Suprapubic skin (tissue), 4 donors: ENCODE measurements around the gene SKI. TPM values are rescaled to one million over a fixed set of nuclear protein-coding genes. Genes with fewer than 3 reads are reported as not detected.
A peak's percentile ranks its signal among the peaks of the same experiment; 100 is the strongest.

Experiments used
- DNase-seq, 2 donors: peaks; one replicate each; pipeline ENCODE4 v3.0.0-alpha.2; 2019; ENCODE audit warnings: low spot score in 2 of 2
- H3K27ac ChIP-seq: fragments of 200-600 bp; sonication (generic); one replicate; pipeline ENCODE4 v1.5.1; 2019
- H3K27me3 ChIP-seq: fragments of 200-600 bp; sonication (generic); one replicate; pipeline ENCODE4 v1.5.1; 2019
- H3K36me3 ChIP-seq: fragments of 200-600 bp; sonication (generic); one replicate; pipeline ENCODE4 v1.5.1; 2019
- H3K4me1 ChIP-seq: fragments of 200-600 bp; sonication (generic); one replicate; pipeline ENCODE4 v1.5.1; 2019
- H3K4me3 ChIP-seq: fragments of 200-600 bp; sonication (generic); one replicate; pipeline ENCODE4 v1.5.1; 2019; ENCODE audit warnings: mild to moderate bottlenecking
- H3K9me3 ChIP-seq: fragments of 200-600 bp; sonication (generic); one replicate; pipeline ENCODE4 v1.5.1; 2019
- EP300 ChIP-seq: sonication (generic); formaldehyde crosslinking; IDR thresholded peaks from one replicate; pipeline ENCODE4 v1.6.1; 2017; ENCODE audit warnings: antibody characterized with exemption
- POLR2A ChIP-seq, 2 donors: fragments of 450-650 bp; IDR thresholded peaks; one replicate each; pipeline ENCODE4 v1.6.1; 2017; ENCODE audit warnings: antibody characterized with exemption in 2 of 2, mild to moderate bottlenecking in 2 of 2, moderate library complexity in 2 of 2
- POLR2AphosphoS5 ChIP-seq, 3 donors: sonication (generic); formaldehyde crosslinking; IDR thresholded peaks; one replicate each; pipeline ENCODE4 v1.6.1; 2017; ENCODE audit warnings: antibody characterized with exemption in 3 of 3
- WGBS: methylation state at CpG from one replicate; pipeline ENCODE4 v1.1.5; 2018; 5-methylcytosine and 5-hydroxymethylcytosine counted together
- total RNA-seq, 4 donors: library from RNA; depleted of rRNA; stranded (reverse); fragments of >200 nt; gene quantifications; one replicate each; pipeline ENCODE4 v1.1.0, GENCODE V29; 2016
- TF ChIP-seq, protein P1 (sequence below), 2 donors: fragments of 200-600 bp in 1 of 2; fragments of 450-650 bp in 1 of 2; sonication (generic) in 1 of 2; IDR thresholded peaks; one replicate each; pipeline ENCODE4 v1.5.1; 2016 to 2019; ENCODE audit warnings: antibody characterized with exemption in 2 of 2, mild to moderate bottlenecking in 1 of 2, moderate library complexity in 1 of 2

SKI gene
- total RNA-seq, 4 donors from 2014 or later, result 51.8 to 91.2 (median 68.1) TPM

DNA sequence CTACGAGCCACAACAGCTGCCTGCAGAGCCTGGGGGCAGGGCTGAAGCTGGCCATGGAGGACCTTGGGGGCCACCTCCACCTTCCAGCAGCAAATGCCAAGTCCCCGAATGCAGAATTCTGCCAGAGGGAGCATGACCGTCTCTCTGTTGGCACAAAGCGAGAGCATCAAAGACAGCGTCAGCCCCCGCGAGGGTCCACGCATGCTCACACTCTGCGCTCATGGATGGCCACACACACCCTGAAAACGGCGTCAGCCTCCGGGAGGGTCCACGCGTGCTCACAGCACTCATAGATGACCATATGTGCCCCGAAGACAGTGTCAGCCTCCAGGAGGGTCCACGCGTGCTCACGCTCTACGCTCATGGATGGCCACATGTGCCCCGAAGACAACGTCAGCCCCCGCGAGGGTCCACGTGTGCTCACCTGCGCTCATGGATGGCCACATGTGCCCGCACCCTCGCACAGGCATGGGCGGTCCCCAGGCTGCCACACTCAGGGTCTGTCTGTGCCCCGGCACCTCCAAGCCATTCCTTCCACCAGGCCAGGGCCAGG, 116.7 kb downstream of the SKI start:
- H3K4me1 ChIP-seq, result peaks cover 9% of the 10 kb centered on the region
- 86% methylated on average over 10 of the region's 29 CpGs for WGBS
- peak in 1 of 2 donors; percentile 50 for DNase-seq

DNA sequence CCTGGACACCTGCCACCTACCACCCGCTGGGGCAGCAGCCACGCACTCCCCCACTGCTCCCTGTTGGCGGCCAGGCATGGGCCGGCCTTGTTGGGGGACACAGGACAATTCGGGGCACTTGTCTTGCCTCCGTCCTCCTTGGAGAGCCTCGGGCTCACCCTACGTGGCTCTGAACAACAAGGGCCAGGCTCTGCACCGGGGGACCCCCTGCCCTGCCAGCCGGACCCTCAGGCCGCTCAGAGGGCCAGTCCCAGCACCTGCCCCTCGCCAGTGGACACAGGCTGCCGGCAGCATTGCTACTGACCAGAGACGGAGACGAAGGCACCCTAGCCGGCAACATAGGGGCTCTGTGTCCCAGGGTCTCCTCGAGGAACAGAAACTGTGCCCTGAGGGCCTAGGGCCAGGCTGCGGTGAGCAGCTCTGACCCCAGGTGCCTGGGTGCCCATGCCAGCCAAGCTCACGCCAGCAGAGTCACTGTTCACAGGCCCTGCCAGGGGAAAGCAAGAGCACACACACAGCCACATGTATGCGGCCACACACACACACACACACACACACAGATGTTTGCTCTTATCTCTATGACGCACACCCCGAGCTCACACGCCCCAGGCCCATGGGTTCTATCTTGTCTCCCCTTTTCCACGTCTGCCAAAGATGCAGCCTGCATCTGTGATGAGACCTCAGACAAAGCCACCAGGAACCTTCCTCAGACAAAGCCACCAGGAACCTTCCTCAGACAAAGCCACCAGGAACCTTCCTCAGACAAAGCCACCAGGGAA, 117.4 kb downstream of the SKI start:
- Histone ChIP-seq H3K4me3 (no peak overlapping the region), H3K27ac (no peak overlapping the region), H3K9me3 (no peaks in the 10 kb centered on the region), H3K4me1 (peaks cover 9% of the 10 kb centered on the region), H3K36me3 (no peaks in the 10 kb centered on the region), H3K27me3 (no peaks in the 10 kb centered on the region)
- WGBS, result 82% methylated on average over 14 of the region's 24 CpGs
- TF ChIP-seq POLR2A (IDR thresholded peaks at IDR 0.05) (no peak), POLR2AphosphoS5 (IDR thresholded peaks at IDR 0.05) (no peak), EP300 (no peak)
- TF ChIP-seq, protein P1, sequence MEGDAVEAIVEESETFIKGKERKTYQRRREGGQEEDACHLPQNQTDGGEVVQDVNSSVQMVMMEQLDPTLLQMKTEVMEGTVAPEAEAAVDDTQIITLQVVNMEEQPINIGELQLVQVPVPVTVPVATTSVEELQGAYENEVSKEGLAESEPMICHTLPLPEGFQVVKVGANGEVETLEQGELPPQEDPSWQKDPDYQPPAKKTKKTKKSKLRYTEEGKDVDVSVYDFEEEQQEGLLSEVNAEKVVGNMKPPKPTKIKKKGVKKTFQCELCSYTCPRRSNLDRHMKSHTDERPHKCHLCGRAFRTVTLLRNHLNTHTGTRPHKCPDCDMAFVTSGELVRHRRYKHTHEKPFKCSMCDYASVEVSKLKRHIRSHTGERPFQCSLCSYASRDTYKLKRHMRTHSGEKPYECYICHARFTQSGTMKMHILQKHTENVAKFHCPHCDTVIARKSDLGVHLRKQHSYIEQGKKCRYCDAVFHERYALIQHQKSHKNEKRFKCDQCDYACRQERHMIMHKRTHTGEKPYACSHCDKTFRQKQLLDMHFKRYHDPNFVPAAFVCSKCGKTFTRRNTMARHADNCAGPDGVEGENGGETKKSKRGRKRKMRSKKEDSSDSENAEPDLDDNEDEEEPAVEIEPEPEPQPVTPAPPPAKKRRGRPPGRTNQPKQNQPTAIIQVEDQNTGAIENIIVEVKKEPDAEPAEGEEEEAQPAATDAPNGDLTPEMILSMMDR (IDR thresholded peaks at IDR 0.05), result no peak
- peak; percentile 38 to 51 for DNase-seq

More for the DNA sequence above, 116.7 kb downstream of the SKI start:
- Histone ChIP-seq H3K27me3 (no peaks in the 10 kb centered on the region), H3K9me3 (no peaks in the 10 kb centered on the region), H3K36me3 (no peaks in the 10 kb centered on the region), H3K27ac (no peak overlapping the region), H3K4me3 (no peak overlapping the region)
- TF ChIP-seq POLR2AphosphoS5 (IDR thresholded peaks at IDR 0.05), result no peak
- TF ChIP-seq EP300, result no peak
- TF ChIP-seq, protein P1 (IDR thresholded peaks at IDR 0.05), result no peak
- no peak for TF ChIP-seq POLR2A (IDR thresholded peaks at IDR 0.05)

DNA sequence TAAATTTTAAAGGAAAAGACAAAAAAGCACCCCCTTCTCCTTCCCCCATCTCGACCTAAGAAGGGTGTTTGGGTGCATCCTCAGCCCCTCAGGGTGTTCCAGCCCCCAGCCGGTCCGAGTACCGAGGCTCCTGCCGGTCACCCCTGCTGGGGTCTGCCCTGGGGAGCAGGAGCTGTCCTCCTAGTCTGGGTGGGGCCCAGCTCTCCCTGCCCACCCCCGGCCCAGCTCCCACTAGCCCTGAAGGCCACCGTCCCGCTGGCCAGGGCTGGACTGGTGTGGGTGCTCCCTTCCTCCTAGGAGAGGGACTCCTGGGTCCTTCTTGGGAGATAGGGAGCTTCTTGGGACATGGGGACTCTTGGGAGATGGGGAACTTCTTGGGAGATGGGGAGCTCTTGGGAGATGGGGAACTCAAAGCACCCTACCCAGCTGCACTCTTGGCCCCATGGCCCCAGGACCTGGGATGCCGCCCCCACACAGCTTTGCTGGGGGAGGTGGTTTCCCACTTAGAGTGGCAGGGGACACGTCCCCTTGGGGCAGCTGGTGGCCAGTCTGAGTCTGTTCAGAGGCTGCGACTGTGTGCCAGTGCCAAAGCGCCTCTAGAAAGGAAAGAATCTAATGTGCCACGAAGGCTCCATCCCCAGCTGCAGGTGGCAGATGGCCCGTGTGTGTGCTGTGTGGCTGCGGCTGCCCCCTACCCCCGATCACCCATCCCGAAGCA, 118.7 kb downstream of the SKI start:
- Histone ChIP-seq H3K9me3 (no peaks in the 10 kb centered on the region), H3K36me3 (no peaks in the 10 kb centered on the region), H3K27ac (no peak overlapping the region), H3K4me3 (no peak overlapping the region), H3K4me1 (peaks cover 9% of the 10 kb centered on the region), H3K27me3 (no peaks in the 10 kb centered on the region)
- TF ChIP-seq, protein P1 (IDR thresholded peaks at IDR 0.05), result no peak
- TF ChIP-seq POLR2A (IDR thresholded peaks at IDR 0.05), result no peak
- TF ChIP-seq POLR2AphosphoS5 (IDR thresholded peaks at IDR 0.05), result no peak
- no peak for TF ChIP-seq EP300
- 85% methylated on average over 12 of the region's 17 CpGs for WGBS
- DNase-seq, result peak; percentile 43 to 44

DNA sequence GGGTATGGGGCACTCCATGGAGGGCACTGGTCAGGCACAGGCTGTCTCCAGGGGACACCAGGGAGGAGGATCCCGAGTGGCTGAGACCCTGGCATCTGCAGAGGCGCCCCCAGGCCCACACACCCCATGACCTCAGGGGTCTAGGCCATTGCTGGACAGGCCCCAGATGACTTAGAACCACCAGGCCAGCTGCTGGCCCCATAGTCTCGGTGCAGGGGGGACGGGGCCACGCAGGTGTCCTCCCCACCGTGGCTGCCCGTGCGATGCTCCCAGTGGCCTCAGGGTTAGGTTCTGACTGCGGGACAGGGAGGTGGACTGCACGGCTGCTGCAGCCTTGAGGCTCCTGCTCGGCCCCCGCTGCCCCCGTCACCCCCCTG, 119.3 kb downstream of the SKI start:
- 91% methylated on average over 9 of the region's 13 CpGs for WGBS
- no peak for TF ChIP-seq POLR2A (IDR thresholded peaks at IDR 0.05)
- no peak for TF ChIP-seq POLR2AphosphoS5 (IDR thresholded peaks at IDR 0.05)
- no peak for TF ChIP-seq EP300
- TF ChIP-seq, protein P1 (IDR thresholded peaks at IDR 0.05), result no peak
- H3K27me3 ChIP-seq, result no peaks in the 10 kb centered on the region

DNA sequence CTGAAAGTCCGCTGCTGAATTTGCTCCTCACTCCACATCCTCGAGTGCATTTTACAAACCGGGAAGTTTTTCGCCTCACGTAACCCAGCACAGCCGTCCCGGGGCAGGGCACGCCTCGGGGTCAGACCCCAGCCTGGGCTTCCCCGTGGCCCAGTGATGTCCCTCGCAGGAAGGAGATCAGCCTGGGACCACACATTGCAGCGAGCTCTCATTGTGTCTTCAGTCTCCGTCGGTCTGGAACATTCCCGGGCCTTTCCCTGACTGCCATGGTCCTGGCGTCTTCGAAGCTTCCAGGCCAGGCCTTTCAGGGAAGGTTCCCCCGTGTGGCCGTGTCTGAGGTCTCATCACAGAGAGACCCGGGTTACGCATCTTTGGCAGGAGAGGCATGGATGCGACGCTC, 119.8 kb downstream of the SKI start:
- H3K27me3 ChIP-seq, result no peaks in the 10 kb centered on the region
- no peak overlapping the region for H3K4me3 ChIP-seq
- no peaks in the 10 kb centered on the region for H3K36me3 ChIP-seq
- peaks cover 15% of the 10 kb centered on the region for H3K4me1 ChIP-seq
- no peak overlapping the region for H3K27ac ChIP-seq
- DNase-seq, result peak; percentile 32 to 34
- 91% methylated on average over 23 of the region's 23 CpGs for WGBS
- TF ChIP-seq EP300 (no peak), POLR2AphosphoS5 (IDR thresholded peaks at IDR 0.05) (no peak), POLR2A (IDR thresholded peaks at IDR 0.05) (no peak)
- TF ChIP-seq, protein P1 (IDR thresholded peaks at IDR 0.05), result no peak
- H3K9me3 ChIP-seq, result no peaks in the 10 kb centered on the region

More for the DNA sequence above, 119.3 kb downstream of the SKI start:
- peak; percentile 40 to 58 for DNase-seq
- Histone ChIP-seq H3K4me1 (peaks cover 10% of the 10 kb centered on the region), H3K27ac (no peak overlapping the region), H3K36me3 (no peaks in the 10 kb centered on the region), H3K9me3 (no peaks in the 10 kb centered on the region), H3K4me3 (no peak overlapping the region)
